Measurements from ENCODE around the gene PRDM10.

DNA sequence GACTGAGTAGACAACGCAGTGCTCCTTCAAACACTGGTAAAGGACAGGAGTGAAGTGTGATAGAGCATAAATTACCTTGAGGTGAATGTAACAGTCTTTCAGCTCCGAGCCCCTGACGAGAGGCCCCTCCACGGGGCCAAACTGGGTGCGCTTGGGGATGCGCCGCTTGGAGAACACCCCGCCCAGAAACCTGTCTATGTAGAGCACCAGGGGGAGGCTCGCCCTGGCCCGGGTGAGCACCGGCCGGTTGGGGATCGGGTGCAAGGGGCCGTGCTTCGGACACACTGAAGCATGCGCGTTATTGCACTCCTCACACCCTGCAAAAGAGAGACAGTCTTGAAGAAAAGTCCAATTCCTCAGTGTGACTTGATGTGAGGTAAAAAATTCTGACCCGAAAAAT, 57.9 kb downstream of the PRDM10 start:
- TF ChIP-seq, protein P1, sequence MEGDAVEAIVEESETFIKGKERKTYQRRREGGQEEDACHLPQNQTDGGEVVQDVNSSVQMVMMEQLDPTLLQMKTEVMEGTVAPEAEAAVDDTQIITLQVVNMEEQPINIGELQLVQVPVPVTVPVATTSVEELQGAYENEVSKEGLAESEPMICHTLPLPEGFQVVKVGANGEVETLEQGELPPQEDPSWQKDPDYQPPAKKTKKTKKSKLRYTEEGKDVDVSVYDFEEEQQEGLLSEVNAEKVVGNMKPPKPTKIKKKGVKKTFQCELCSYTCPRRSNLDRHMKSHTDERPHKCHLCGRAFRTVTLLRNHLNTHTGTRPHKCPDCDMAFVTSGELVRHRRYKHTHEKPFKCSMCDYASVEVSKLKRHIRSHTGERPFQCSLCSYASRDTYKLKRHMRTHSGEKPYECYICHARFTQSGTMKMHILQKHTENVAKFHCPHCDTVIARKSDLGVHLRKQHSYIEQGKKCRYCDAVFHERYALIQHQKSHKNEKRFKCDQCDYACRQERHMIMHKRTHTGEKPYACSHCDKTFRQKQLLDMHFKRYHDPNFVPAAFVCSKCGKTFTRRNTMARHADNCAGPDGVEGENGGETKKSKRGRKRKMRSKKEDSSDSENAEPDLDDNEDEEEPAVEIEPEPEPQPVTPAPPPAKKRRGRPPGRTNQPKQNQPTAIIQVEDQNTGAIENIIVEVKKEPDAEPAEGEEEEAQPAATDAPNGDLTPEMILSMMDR (IDR thresholded peaks at IDR 0.05; ENCODE audit: low read length) = no peak
- no peak for TF ChIP-seq EZH2 (IDR thresholded peaks at IDR 0.05; ENCODE audit: borderline replicate concordance, low read length)

All from OCI-LY1 (cell line).